COLO829 (cell line): ENCODE measurements around the gene PLEKHA8.

Experiments
- DNase-seq: peaks from one replicate; pipeline ENCODE4 v3.0.0; 2012; ENCODE audit warnings: low spot score

The PLEKHA8 gene, protein sequence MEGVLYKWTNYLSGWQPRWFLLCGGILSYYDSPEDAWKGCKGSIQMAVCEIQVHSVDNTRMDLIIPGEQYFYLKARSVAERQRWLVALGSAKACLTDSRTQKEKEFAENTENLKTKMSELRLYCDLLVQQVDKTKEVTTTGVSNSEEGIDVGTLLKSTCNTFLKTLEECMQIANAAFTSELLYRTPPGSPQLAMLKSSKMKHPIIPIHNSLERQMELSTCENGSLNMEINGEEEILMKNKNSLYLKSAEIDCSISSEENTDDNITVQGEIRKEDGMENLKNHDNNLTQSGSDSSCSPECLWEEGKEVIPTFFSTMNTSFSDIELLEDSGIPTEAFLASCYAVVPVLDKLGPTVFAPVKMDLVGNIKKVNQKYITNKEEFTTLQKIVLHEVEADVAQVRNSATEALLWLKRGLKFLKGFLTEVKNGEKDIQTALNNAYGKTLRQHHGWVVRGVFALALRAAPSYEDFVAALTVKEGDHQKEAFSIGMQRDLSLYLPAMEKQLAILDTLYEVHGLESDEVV

DNA sequence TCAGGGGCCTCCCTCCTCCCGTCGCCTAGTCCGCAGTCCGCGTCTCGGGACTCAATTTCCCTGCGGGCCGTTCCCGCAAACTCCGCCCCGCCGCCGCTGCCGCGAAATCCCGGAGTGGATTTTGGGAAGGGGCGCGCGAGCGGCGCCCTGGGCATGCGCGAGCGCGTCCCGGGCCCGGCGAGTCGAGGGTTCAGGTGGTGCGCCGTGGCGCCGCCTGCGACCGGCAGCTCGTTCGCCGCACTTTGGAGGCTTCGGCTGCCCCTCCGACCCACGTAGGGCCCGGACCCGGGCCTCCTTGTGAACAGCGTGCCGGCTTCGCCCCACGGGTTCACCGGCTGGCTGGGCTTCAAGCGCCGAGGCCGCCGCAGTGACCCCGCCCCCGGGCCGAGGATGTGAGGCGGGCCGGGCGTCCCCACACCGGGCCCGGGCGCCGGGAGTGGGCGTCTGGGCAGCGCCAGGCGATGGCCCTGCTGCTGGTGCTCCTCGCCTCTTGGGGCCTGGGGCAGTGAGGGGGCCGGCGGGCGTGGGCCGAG lies at the start of gene PLEKHA8:
PLEKHA8 (plus strand) TSS at position 197 of the 533 bp plus-strand sequence. CDS start 351 bp downstream, outside the sequence.
- DNase-seq: peak; percentile 92

DNA sequence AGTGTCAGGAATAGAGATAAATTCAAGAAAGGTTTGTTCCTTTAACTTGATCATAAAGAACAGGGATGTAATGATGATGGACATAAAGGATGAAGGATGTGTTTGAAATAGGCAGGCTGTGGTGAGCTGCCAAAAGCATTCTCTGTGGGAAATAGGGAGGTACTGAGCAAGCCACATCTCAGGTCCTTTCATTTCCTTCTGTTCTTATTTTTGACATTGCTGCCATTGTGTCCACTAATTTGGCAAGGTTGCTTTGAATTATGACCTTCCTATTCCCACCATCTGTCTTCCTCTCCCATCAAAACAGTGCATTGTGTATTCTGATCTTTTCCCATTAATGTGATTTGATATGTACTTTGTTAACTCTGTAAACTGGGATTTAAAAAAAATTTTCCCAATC lies 48.1 kb upstream of the PLEKHA8 start:
- no peak for DNase-seq

DNA sequence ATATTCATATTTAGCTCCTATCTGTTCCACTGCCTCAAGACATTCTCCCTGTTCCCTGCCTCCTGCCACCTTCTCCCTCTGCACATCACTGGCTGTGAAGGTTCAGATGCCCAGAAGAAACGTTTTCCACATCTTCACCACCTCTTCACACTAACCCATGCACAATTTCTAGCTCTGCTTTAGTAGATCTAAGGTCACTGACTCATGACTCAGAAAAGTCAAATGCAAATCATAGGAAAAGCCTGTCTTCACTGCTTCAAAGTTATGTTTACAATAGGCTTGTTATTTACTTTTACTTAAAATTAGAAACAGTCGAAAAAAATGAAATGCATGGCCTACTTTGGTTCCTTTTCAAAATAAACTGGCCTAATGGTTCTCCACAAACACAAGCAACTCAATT lies 41.1 kb upstream of the PLEKHA8 start:
- DNase-seq: peak; percentile 55

DNA sequence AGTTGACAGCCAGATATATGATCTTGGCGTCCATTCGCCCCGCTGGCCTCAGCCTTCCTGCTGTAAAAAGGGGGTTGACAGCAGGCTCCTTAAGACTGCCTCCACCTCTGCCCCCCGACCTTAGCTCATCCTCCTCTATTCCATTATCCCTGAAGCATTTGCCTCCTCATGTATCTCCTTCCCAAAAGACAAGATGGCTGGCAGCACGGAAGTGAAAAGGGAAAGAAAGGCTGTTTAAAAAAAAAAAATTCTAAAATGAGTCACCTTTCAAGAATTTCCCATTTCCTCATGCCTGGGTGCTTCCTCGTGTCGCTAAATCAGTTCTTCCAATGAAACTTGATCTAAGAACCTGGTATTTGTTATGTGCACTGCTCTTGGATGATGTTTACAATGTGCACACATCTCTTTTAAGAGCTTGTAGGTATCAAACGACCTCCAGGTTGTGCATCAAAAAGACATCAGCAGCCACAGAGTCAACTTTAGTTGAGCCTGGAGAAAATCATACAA lies 40.3 kb upstream of the PLEKHA8 start:
- DNase-seq: peak; percentile 62

DNA sequence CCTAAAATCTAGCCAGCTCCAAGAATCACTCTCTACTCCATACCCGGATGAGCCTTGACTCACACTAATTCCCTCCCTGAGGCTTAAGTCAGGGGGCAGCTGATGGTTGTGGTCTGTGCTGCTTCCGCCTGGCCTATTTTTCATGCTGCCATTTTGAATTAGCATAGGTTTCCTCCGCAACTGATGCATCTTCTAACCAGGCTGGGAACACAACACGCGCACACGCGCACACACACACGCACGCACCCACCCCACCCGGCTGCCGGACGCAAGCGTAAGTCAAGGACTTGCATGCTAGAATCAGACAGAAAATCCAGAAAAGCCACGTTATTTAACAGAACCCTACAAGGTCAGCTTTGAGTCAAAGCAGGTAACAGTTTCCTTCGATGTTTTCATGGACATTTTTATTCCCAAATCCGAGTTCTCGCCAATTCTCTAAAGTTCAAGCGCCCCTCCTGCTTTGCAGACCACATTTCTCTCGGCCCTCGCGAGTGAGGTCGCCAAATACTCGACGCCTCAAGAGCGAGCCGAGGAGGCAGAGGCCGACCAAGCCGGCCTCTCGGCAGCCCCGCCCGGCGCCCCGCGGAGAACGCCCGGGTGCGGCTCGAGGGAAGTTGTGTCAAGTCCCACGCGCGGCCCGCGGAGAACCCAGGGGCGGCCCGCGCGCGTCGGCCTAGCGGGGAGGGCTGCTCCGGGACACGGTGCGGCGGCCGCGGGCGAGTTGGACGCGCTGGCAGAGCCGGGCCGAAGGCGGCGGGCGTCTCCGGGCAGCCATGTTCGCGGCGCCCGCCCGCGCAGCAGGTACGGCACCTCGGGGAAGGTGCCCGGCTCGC lies 39.6 kb upstream of the PLEKHA8 start:
- no peak for DNase-seq

DNA sequence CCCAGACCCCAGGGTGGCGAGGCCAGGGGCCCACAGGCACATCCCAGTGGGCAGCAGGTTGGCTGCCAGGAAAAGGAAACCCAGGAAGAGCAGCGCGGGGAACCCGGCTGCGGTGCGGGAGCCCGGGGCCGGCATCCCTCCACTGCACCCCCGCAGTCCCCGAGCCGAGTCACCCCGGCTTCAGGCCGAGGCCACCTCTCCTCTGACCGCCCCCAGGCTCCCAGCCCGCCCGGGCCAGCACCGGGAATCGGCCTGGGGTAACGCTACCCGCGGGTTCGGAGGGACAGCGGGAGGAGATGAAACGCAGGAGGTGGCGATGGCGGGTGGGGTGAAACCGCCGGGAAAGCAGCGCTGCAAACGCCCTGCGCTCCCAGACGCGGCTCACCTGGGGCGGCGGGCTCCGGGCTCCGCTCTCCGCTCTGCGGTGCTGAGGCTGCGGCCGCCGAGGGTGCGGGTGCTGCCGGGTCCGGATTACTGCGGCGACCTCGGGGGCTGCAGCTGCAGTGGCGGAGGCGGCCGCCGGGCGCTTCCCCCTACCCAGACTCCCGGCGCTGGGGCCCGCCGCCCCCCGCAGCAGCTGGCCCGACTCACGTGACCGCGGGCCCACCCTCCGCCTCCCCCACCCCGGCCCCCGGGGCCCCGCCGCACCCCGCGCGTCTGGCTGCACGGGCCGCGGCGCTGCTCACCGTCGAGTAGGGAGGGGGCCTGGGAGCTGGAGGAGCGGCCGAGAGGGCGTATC lies 38.8 kb upstream of the PLEKHA8 start, which contains the start of gene SCRN1:
SCRN1 (minus strand) TSS at position 545 of the 739 bp plus-strand sequence. CDS start 20,734 bp downstream, outside the sequence.
- no peak for DNase-seq

DNA sequence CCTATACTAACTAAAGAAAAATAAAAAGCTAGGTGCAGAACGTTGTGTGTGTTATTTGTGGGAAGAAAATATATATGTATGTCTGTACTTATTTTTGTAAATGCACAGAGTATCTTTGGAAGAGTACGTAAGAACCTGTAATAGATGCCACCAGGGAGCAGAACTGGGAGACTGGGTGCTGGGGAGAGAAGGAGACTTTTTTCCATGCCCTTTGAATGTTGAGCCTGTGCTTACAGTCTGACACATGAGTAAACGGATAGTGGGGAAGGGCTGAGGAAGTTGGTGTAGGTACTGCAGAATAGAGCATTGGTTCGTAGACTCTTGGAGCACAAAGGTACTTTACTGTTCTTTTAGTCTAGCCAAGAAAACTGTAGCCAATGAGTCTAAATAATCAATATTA lies 37.3 kb upstream of the PLEKHA8 start:
- DNase-seq: no peak

DNA sequence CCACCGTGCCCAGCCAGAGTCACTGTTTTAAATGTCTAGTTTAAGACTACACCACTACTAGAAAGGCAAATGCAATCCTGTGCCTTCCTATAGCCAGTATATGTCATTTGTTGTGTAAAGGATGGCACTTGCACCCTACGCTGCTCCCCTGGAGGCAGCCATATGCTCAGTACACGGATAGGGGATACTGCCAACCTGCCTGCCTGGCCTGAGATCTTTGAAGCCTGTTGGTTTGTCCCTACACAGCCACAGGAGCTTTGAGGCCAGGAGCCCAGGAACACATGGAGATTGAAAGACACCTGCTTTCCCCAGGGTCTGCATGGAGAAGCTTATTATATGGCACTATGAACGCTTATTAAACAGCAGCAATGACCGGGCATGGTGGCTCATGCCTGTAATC lies 36.3 kb upstream of the PLEKHA8 start:
- no peak for DNase-seq

DNA sequence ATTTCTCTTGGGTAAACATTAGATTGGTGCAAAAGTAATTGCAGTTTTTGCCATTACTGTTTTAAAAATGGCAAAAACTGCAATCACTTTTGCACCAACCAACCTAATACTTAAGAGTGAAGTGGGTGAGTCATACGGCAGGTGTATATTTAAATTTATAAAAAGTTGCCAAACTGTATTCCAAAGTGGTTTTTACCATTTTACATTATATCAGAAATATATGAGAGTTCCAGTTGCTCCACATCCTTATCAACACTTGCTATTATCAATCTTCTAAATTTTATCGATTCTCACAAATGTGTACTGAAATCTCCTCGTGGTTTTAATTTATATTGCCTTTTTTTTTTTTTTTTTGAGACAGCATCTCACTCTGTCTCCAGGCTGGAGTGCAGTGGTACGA lies 35.1 kb upstream of the PLEKHA8 start:
- no peak for DNase-seq

DNA sequence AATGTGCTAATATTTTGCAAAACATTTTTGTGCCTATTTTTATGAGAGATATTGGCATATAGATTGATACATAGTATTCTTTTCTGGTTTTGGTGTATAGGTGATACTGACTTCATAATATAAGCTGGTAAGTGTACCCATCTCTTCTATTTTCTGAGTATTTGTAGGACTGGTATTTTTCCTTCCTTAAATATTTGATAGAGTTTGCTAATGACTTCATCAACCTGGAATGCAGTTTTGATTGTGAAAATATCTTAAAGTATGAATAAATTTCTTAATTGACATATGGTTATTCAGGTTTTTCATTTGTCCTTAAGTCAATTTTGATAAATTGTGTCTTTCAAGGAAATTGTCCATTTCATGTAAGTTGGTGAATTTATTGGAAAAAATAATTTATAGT lies 32.6 kb upstream of the PLEKHA8 start:
- no peak for DNase-seq

DNA sequence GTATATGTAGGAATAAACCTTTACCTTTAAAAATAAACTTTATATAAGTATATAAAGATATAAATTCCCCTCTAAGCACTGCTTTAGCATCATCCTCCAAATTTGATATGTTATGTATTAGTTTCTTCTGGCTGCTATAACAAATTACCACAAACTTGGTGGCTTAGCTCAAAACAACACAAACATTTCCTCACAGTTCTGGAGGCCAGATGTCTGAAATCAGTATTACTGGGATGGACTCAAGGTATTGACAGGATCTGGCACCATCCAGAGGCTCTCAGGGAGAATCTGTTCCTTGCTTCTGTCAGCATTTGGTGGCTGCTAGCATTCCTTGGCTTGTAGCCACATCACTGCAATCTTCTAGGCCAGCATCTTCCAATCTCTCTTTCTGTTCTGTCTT lies 31.9 kb upstream of the PLEKHA8 start:
- no peak for DNase-seq

DNA sequence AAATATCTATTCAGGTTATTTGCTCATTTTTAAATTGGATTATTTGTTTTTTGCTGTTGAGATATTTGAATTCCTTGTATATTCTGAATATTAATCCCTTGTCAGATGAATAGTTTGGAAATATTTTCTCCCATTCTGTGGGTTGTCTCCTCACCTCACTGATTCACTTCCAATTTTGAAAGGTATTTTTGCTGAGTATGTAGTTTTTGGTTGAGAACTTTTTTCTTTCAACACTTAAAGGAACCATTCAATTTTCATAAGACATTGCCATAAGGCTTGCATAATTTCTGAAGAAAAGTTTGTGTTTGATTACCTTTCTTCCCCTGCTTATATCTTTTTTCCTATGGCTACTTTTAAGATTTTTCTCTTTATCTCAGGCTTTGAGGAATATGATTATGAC lies 29.7 kb upstream of the PLEKHA8 start:
- DNase-seq: no peak

DNA sequence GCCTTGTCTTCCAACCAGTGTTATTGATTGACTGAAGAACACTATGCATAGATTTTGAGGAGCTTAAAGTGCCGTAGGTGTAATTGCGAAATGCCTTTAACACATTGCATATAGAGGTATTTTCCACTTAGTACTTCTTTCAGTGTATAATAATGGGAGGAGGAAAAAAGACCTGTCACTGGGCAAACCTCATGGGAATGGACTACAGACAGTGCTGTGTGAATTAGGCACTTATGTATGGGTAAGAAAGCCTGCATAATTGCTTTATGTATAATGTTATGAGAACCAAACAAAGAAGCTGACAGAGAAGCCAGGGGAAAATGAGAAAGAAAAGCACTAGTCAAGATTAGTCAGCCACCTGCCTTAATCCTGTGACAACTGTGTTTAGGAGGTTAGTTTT lies 26.2 kb upstream of the PLEKHA8 start:
- no peak for DNase-seq

DNA sequence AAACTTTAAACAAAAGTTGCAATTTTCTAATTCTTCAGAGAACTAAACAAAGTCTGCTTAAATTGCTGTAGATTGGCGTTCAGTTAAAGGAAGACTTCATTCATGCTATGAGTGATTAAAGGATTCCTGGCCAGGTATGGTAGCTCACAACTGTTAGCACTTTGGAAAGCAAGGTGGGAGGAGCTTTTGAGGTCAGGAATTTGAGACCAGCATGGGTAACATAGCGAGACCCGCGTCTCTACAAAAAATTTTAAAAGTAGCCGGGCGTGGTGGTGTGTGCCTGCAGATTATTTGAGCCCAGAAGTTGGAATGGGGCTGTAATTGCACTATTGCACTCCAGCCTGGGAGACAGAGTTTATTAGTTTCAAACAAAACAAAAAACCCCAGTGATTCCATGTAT lies 25.1 kb upstream of the PLEKHA8 start:
- DNase-seq: no peak

DNA sequence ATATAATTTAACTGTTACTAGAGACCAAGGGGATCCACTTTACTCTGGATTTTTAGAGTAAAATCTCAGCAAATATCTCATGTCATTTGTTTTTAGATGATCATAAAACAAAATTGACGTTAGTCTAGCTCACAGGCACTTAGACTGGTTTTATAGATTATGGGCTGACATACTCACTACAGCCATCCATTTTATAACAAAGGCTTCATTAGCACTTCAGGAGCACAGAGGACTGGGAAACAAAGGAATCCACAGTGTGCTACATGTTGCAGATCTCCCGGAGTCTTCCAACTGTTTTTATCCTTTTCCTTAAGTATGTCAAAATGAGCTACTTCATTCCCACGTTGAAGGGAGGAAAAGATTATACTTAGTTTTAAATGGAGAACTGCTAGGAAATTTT lies 22.7 kb upstream of the PLEKHA8 start:
- no peak for DNase-seq

DNA sequence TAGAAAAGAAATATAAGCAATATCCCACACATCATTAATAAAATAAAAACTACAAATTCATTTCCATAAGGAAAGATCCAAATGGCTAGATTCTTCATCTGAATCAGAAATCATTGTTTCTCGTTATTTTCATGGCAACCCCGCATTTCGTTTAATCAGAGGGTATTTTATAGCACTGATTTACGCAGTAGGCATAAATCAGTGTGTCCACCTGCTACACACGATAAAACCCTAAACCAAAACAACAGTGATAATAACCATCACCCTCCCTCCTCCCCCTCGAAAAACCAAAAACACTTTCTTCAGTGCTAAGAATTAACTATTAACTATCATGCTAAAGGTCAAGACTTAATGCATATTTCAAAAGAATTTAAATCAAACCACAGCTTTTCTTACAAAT lies 18.2 kb upstream of the PLEKHA8 start:
- DNase-seq: no peak

DNA sequence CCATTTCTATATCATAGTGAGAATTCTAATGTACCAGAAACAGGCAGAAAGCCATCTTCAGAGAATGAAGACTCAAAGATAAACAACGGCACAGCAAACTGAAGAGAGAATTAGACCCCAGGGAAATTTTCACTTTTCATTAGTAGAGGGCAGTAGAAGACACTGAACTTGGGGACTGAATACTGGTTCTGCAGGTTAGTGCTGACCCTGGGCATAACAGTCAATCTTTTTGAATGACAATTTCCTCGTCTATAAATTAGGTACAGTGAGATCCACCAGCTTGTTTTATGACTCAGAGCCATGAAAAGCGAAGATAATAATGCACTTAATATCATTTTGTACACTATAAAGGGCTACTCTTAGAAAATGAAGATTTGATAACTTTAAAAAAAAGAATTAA lies 15.5 kb upstream of the PLEKHA8 start:
- DNase-seq: no peak

DNA sequence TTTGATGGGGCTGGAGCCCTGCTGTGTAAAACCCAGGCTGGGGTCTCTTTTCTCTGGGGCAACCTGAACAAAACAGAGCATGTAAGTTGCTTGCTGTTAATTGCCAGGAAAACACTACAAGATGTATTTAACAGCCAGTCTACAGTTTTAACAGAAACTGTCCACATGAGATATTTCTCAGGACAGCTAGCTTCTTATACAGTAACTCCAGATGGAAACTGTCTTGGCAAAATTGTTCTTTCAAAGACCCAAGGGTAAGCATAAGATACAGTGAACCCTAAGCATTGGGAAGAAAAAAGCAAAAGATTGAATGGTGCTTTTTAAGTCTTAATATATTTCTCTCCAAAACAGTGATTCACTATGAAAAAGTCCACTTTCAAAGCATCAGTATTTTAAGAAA lies 9.8 kb upstream of the PLEKHA8 start:
- DNase-seq: no peak

DNA sequence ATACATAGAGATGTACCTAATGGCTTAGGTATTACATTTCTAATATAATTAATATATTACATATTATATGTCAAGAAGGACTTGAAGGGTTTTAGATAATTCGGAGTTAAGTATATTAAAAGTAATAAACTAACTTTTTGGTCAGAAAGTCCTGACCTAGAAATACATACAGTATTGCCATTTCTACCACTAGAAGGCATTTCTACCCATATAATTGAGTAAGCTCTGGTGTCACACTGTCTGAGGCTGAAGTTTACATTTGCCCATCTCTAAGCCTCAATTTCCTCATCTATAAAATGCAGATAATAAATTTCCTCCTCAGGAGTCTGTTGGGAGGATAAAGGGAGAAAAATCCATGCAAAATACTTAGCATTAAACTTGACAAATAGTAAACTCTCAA lies 8.8 kb upstream of the PLEKHA8 start:
- DNase-seq: no peak

DNA sequence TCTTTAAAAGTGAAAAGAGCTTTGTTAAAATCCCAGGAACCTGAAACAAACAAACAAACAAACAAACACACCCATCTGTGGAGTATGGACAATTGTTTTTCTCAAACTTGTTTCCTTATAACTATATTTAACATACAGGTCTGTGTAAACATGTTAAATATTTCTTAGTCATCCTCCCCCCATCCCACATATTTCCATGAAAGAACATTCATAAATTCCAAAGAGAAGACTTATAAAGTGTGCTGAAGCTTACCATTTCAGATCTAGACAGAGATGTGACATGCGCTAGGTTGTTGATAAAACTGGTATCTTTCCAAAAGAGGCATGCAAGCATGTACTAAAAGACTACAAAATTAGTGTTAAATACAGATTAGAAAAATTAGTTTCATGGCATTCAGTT lies 8.3 kb upstream of the PLEKHA8 start:
- no peak for DNase-seq

DNA sequence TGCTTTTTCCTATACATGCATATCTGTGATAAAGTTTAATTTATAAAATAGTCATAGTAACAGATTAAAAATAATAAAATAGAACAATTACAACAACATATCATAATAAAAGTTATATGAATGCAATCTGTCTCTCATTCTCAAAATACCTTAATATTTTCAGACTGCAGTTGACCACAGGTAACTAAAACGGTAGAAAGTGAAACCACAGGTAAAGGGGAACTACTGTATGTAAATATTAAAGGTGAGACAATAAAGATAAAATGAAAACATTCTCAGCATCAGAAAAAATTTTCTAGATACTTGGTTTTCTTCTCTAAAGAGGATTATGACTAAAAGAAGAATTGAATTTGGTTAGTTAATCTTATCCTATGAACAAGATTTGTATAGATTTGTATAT lies 7.7 kb upstream of the PLEKHA8 start:
- DNase-seq: no peak

DNA sequence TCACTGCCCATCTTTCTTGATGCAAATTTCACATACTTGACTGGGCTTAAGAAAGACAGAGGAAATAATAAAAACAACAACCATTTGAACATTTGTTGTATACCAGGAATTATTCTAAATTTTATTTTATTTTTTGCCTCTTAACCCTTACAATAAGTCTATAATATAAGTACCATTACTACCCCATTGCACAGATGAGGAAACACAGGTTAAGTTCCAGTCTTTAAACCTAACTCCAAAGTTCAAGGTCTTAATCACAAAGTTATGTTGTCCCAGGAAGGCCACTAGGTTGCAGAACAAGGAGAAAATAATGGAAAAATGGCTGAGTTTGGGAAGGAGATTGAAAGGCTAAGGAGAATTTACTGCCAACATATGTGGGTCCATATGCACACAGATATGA lies 5.2 kb upstream of the PLEKHA8 start:
- no peak for DNase-seq
